IgD-negative memory B cell (primary cell): Measurements from ENCODE around the gene LTBP1. TPM values are rescaled to one million over a fixed set of nuclear protein-coding genes. Genes with fewer than 3 reads are reported as not detected.

ENCODE experiments used
- H3K27ac Mint-ChIP-seq, 3 donors: one replicate each; pipeline ENCODE4 v1.8.0; 2020 to 2022; ENCODE audit warnings: mild to moderate bottlenecking in 3 of 3, mixed read lengths in 3 of 3, moderate library complexity in 1 of 3
- H3K27me3 Mint-ChIP-seq: one replicate; pipeline ENCODE4 v1.8.0; 2021; ENCODE audit warnings: mixed read lengths
- H3K36me3 Mint-ChIP-seq: one replicate; pipeline ENCODE4 v1.8.0; 2020; ENCODE audit warnings: mild to moderate bottlenecking, mixed read lengths
- H3K4me1 Mint-ChIP-seq, 3 donors: one replicate each; pipeline ENCODE4 v1.8.0; 2020 to 2022; ENCODE audit warnings: mixed read lengths in 3 of 3, mild to moderate bottlenecking in 1 of 3
- H3K4me3 Mint-ChIP-seq, 4 donors: one replicate each; pipeline ENCODE4 v1.8.0; 2020 to 2022; ENCODE audit warnings: mild to moderate bottlenecking in 4 of 4, mixed read lengths in 4 of 4, moderate library complexity in 3 of 4
- H3K9me3 Mint-ChIP-seq, 3 donors: one replicate each; pipeline ENCODE4 v1.8.0; 2020 to 2021; ENCODE audit warnings: mixed read lengths in 3 of 3, mild to moderate bottlenecking in 1 of 3
- polyA plus RNA-seq: library from polyadenylated mRNA; unstranded; fragments of 300-500 nt; fragmentation: Illumina TruSeq; gene quantifications from one replicate; pipeline ENCODE4 v1.2.3, GENCODE V29; 2021

Gene LTBP1
- polyA plus RNA-seq, 1 donor from 2014 or later, result not detected

GRCh38 chr2:33073018-33073417, 126.3 kb downstream of the LTBP1 start:
- H3K27ac Mint-ChIP-seq, result no peak overlapping the region
- no peaks in the 10 kb centered on the region for H3K36me3 Mint-ChIP-seq
- H3K4me1 Mint-ChIP-seq, result peaks cover 0 to 3% (median 0%) of the 10 kb centered on the region in 3 donors
- H3K27me3 Mint-ChIP-seq, result peaks cover 1% of the 10 kb centered on the region
- H3K9me3 Mint-ChIP-seq, result no peaks in the 10 kb centered on the region
- no peak overlapping the region for H3K4me3 Mint-ChIP-seq

- no peak overlapping the region for H3K4me3 Mint-ChIP-seq
- H3K36me3 Mint-ChIP-seq, result no peaks in the 10 kb centered on the region
- H3K27me3 Mint-ChIP-seq, result peaks cover 1% of the 10 kb centered on the region
- no peaks in the 10 kb centered on the region for H3K9me3 Mint-ChIP-seq
- peaks cover 0 to 3% (median 1%) of the 10 kb centered on the region in 3 donors for H3K4me1 Mint-ChIP-seq
- no peak overlapping the region for H3K27ac Mint-ChIP-seq
Observed at GRCh38 chr2:33074197-33074596, 127.4 kb downstream of the LTBP1 start.

DNA sequence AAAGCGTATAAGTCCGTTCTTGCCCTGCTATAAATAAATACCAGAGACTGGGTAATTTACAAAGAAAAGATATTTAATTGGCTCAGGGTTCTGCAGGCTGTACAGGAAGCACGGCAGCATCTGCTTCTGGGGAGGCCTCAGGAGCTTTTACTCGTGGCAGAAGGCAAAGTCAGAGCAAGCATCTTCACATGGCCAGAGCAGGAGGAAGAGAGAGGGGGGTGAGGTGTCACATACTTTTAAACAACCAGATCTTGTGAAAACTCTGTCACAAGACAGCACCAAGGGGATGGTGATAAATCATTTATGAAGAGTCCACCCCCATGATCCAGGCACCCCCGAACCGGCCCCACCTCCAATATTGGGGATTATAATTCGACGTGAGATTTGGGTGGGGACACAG, 130.6 kb downstream of the LTBP1 start:
- Mint-ChIP-seq H3K4me1 (peaks cover 12 to 13% (median 13%) of the 10 kb centered on the region in 3 donors), H3K27ac (no peak overlapping the region), H3K27me3 (peaks cover 2% of the 10 kb centered on the region), H3K4me3 (no peak overlapping the region), H3K9me3 (peaks cover 0 to 4% (median 0%) of the 10 kb centered on the region in 3 donors), H3K36me3 (no peaks in the 10 kb centered on the region)

DNA sequence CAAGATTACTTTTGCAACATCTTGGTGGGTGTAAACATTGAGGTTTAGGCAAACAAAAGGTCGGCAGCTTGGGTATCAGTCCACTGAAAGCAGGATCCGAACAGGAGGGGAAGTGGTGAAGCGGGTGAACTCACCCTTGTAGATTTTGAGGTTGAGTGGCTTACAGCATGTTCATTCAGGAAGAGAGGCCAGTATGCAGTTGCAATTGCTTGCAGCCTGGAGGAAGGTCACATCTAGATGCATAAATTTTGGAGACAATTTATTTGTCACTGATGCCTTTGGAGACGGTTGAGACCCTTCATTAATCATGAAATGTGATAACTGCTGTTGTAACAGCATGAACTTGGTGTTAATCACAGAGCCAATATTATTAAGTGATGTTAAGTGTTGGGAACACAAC, 131.1 kb downstream of the LTBP1 start:
- H3K27me3 Mint-ChIP-seq, result peaks cover 2% of the 10 kb centered on the region
- H3K36me3 Mint-ChIP-seq, result no peaks in the 10 kb centered on the region
- H3K4me3 Mint-ChIP-seq, result no peak overlapping the region
- peaks cover 12 to 16% (median 15%) of the 10 kb centered on the region in 3 donors for H3K4me1 Mint-ChIP-seq
- peaks cover 0 to 4% (median 0%) of the 10 kb centered on the region in 3 donors for H3K9me3 Mint-ChIP-seq
- no peak overlapping the region for H3K27ac Mint-ChIP-seq

- Mint-ChIP-seq H3K9me3 (peaks cover 0 to 4% (median 0%) of the 10 kb centered on the region in 3 donors), H3K4me3 (peak overlapping the region in 1 of 4 donors; percentile 78), H3K27ac (peak overlapping the region in 1 of 3 donors; percentile 13), H3K27me3 (peaks cover 2% of the 10 kb centered on the region), H3K36me3 (no peaks in the 10 kb centered on the region), H3K4me1 (peaks cover 23 to 34% (median 31%) of the 10 kb centered on the region in 3 donors)
Observed at GRCh38 chr2:33081691-33082090, 134.9 kb downstream of the LTBP1 start.

- H3K27ac Mint-ChIP-seq, result no peak overlapping the region
- peaks cover 0 to 4% (median 0%) of the 10 kb centered on the region in 3 donors for H3K9me3 Mint-ChIP-seq
- H3K4me1 Mint-ChIP-seq, result peaks cover 21 to 31% (median 31%) of the 10 kb centered on the region in 3 donors
- H3K27me3 Mint-ChIP-seq, result peaks cover 4% of the 10 kb centered on the region
- H3K4me3 Mint-ChIP-seq, result peak overlapping the region in 1 of 4 donors; percentile 56
- H3K36me3 Mint-ChIP-seq, result no peaks in the 10 kb centered on the region
Observed at GRCh38 chr2:33083699-33084387, 137.1 kb downstream of the LTBP1 start.

- peaks cover 4% of the 10 kb centered on the region for H3K27me3 Mint-ChIP-seq
Observed at GRCh38 chr2:33084433-33084832, 137.7 kb downstream of the LTBP1 start.

DNA sequence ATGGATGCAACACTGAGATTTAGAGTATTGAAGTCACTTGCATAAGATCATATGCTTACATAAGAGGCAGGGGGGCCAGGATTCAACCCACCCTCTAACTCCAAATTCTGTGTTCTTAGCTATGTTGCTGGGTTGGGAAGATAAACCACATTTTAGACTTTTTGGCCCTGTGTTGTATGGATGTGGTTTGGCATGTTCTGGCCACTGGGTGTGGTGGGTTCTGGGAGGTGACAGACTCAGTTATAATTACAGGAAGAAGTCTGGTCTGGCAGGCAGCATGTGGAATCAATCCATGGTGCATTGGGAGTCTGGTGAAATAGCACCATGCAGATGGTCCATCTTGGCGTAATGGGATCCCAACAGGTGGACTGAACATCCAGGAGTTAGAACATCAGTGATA, 138.9 kb downstream of the LTBP1 start:
- Mint-ChIP-seq H3K9me3 (peaks cover 0 to 4% (median 0%) of the 10 kb centered on the region in 3 donors), H3K27me3 (peaks cover 4% of the 10 kb centered on the region), H3K27ac (no peak overlapping the region), H3K36me3 (no peaks in the 10 kb centered on the region), H3K4me1 (peaks cover 21 to 31% (median 31%) of the 10 kb centered on the region in 3 donors), H3K4me3 (peak overlapping the region in 1 of 4 donors; percentile 12)

More at GRCh38 chr2:33084433-33084832, 137.7 kb downstream of the LTBP1 start:
- H3K36me3 Mint-ChIP-seq, result no peaks in the 10 kb centered on the region
- H3K27ac Mint-ChIP-seq, result no peak overlapping the region
- peaks cover 0 to 4% (median 0%) of the 10 kb centered on the region in 3 donors for H3K9me3 Mint-ChIP-seq
- peaks cover 21 to 31% (median 31%) of the 10 kb centered on the region in 3 donors for H3K4me1 Mint-ChIP-seq
- no peak overlapping the region for H3K4me3 Mint-ChIP-seq

DNA sequence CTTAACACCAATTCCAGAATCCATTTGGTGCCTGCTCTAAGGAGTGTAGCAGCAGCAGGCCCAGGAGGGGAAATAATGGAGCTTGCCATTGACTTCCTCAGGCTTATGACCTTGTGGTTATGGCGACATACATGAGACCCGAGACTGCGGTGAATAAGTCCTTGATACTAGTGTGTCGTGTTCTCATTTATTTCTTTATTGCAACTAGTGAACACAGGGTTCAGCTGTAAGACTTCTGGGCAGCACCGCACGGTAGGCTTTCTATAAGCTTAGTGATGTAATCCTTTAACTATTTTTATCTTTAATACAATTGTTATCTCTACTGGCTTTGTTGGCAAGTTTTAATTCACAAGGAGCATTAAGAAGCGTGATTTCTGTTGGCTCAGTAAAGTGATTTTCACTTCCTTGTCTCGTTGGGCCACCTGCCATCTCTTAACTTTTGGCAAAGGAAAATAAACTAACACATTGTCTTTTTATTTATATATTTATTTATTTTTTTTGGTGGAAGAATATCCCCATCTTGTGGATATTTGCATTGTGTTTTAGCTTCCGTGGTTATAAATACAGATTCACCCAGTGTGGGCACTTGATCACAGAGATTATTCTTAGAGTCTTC, 139.8 kb downstream of the LTBP1 start:
- Mint-ChIP-seq H3K36me3 (no peaks in the 10 kb centered on the region), H3K4me1 (peaks cover 17 to 27% (median 26%) of the 10 kb centered on the region in 3 donors)

GRCh38 chr2:33090553-33091134, 143.9 kb downstream of the LTBP1 start:
- Mint-ChIP-seq H3K27ac (no peak overlapping the region), H3K36me3 (no peaks in the 10 kb centered on the region), H3K27me3 (peaks cover 9% of the 10 kb centered on the region), H3K4me1 (peaks cover 0 to 5% (median 0%) of the 10 kb centered on the region in 3 donors), H3K4me3 (no peak overlapping the region), H3K9me3 (peaks cover 0 to 6% (median 5%) of the 10 kb centered on the region in 3 donors)

More for the DNA sequence above, 139.8 kb downstream of the LTBP1 start:
- no peak overlapping the region for H3K27ac Mint-ChIP-seq
- no peak overlapping the region for H3K4me3 Mint-ChIP-seq
- H3K9me3 Mint-ChIP-seq, result peaks cover 0 to 3% (median 0%) of the 10 kb centered on the region in 3 donors
- H3K27me3 Mint-ChIP-seq, result peaks cover 4% of the 10 kb centered on the region

DNA sequence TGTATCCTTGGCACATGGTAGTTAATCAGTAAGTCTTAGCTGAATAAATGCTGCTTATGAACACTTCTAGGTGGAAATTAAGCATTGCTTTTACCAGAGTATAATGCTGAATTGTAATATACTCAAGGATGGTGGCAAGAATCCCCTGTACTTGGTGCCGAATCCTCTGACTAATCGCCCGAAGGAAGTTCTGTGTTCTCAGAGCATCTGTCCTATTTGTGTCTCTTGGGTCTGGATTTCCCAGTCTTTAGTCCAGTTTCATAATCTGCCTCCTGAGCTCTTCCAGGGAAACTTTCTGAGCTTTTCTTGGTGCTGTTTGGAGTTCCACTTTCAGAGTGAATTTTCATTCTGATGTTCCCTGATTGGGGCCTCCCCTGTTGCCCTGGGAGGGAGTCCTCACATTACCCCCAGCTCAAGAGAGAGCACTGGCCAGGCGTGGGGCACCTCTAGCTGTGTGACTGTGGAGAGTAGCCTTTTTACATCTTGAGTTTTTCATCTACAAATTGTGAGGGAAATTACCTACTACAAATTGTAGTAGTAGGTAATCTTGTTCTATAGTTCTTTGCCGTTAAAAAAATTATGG, 144.9 kb downstream of the LTBP1 start:
- Mint-ChIP-seq H3K27ac (no peak overlapping the region), H3K27me3 (peaks cover 9% of the 10 kb centered on the region), H3K4me1 (no peaks in the 10 kb centered on the region), H3K4me3 (no peak overlapping the region), H3K36me3 (no peaks in the 10 kb centered on the region), H3K9me3 (peaks cover 0 to 6% (median 5%) of the 10 kb centered on the region in 3 donors)

DNA sequence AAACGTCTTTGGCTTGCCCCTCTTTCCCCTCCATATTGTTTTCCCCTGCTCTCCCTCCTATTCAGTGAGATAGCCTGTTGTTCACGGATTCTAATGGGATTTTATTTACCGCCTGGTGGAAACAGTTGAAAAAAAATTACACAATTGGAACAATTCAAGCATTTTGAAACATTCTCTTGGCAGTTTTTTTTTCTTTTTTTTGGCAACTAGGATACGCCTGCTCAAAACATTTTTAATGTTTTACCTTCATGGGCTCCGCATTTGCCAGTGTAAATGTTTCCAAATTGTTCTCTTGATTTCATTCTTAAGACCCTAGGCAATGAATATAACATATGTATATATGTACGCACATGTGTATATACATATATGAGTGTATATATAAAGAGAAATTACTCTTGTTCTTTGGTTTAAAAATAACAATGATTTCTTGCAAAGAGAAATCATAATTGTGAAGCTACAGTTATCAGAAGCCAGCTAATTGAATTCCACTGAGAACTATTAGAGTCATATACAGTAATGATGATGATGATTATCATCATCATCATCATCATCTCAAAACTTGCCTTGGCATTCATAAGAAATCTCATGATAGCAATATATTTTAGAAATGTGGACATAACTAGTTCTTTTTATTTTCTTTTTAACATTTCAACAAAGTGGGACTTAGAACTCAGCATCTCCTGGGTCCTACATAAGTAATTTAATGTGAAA, 146.7 kb downstream of the LTBP1 start:
- H3K27ac Mint-ChIP-seq, result no peak overlapping the region
- no peaks in the 10 kb centered on the region for H3K4me1 Mint-ChIP-seq
- H3K27me3 Mint-ChIP-seq, result peaks cover 7% of the 10 kb centered on the region
- peaks cover 0 to 6% (median 5%) of the 10 kb centered on the region in 3 donors for H3K9me3 Mint-ChIP-seq
- no peak overlapping the region for H3K4me3 Mint-ChIP-seq
- no peaks in the 10 kb centered on the region for H3K36me3 Mint-ChIP-seq

DNA sequence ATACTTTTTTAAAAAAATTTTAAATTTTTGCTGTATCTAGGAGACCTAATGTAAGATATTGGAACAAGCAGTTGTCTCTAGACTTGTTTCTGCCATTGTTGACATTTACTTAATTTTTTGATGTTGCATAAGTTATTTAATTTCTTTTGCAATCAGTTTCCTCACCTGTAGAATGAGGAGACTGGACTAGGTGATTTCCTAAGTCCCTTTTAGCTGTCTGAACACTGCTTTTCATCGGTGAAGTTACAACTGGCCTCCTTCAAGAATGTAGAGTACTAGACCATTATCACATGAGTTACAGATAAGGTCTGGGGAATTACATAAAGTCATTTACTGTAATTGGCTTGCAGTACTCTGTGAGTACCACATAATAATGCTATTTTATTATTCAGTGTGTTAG, 147.6 kb downstream of the LTBP1 start:
- H3K4me1 Mint-ChIP-seq, result no peaks in the 10 kb centered on the region
- no peak overlapping the region for H3K27ac Mint-ChIP-seq
- H3K9me3 Mint-ChIP-seq, result peaks cover 0 to 6% (median 5%) of the 10 kb centered on the region in 3 donors
- H3K27me3 Mint-ChIP-seq, result peaks cover 7% of the 10 kb centered on the region
- H3K36me3 Mint-ChIP-seq, result no peaks in the 10 kb centered on the region
- H3K4me3 Mint-ChIP-seq, result no peak overlapping the region

- H3K4me3 Mint-ChIP-seq, result no peak overlapping the region
- no peaks in the 10 kb centered on the region for H3K4me1 Mint-ChIP-seq
- H3K27me3 Mint-ChIP-seq, result peaks cover 5% of the 10 kb centered on the region
- H3K27ac Mint-ChIP-seq, result no peak overlapping the region
- peaks cover 0 to 6% (median 2%) of the 10 kb centered on the region in 3 donors for H3K9me3 Mint-ChIP-seq
- H3K36me3 Mint-ChIP-seq, result no peaks in the 10 kb centered on the region
Observed at GRCh38 chr2:33099989-33100388, 153.2 kb downstream of the LTBP1 start.
